WTC11 (cell line): ENCODE data around the gene ARHGAP44. TPM values are rescaled to one million over a fixed set of nuclear protein-coding genes. Genes with fewer than 3 reads are reported as not detected.
A peak's percentile ranks its signal among the peaks of the same experiment; 100 is the strongest.
"Not testable (repeated sequence)": the region's sequence is repeated elsewhere in the genome, so short reads cannot be mapped to it uniquely, and the experiment has no call there.

Experiments used
- ATAC-seq: fragments of 200-7000 bp; cut with Tn5 transposase; 2 replicates; pipeline ENCODE4 v1.10.0; 2021; ENCODE audit warnings: mild to moderate bottlenecking, moderate library complexity
- CTCF ChIA-PET: fragments of 300-600 bp; sonication (Branson Sonifier 250); formaldehyde crosslinking; loops from one replicate; lab custom pipeline; 2021; ENCODE audit warnings: antibody characterized with exemption; lab: Charles Lee
- POLR2A ChIA-PET: fragments of 350-600 bp; sonication (Branson Sonifier 250); formaldehyde crosslinking; loops from one replicate; lab custom pipeline; 2021; ENCODE audit warnings: antibody characterized with exemption; lab: Charles Lee
- DNase-seq: peaks from one replicate; pipeline ENCODE4 v3.0.0; 2021; ENCODE audit warnings: low spot score
- H3K27ac Mint-ChIP-seq: 2 replicates; pipeline ENCODE4 v1.8.0; 2021; ENCODE audit warnings: mixed read lengths
- H3K27me3 Mint-ChIP-seq: 2 replicates; pipeline ENCODE4 v1.8.0; 2021; ENCODE audit warnings: low read depth, mild to moderate bottlenecking, moderate library complexity, mixed read lengths
- H3K36me3 Mint-ChIP-seq: 2 replicates; pipeline ENCODE4 v1.8.0; 2021; ENCODE audit warnings: mixed read lengths
- H3K4me1 Mint-ChIP-seq: 2 replicates; pipeline ENCODE4 v1.8.0; 2022; ENCODE audit warnings: mixed read lengths
- H3K4me3 Mint-ChIP-seq: 2 replicates; pipeline ENCODE4 v1.8.0; 2021; ENCODE audit warnings: mild to moderate bottlenecking, moderate library complexity, mixed read lengths
- H3K9me3 Mint-ChIP-seq: 2 replicates; pipeline ENCODE4 v1.8.0; 2021; ENCODE audit warnings: mixed read lengths
- CBFB ChIP-seq: sonication (generic); formaldehyde crosslinking; IDR thresholded peaks from 2 replicates; pipeline ENCODE4 v1.8.1; 2022; ENCODE audit warnings: mild to moderate bottlenecking, low read depth, missing genetic modification reagents
- CREM ChIP-seq: sonication (generic); formaldehyde crosslinking; IDR thresholded peaks from 2 replicates; pipeline ENCODE4 v1.8.1; 2022; ENCODE audit warnings: mild to moderate bottlenecking, missing genetic modification reagents, moderate library complexity
- ETV6 ChIP-seq: sonication (generic); formaldehyde crosslinking; IDR thresholded peaks from 2 replicates; pipeline ENCODE4 v1.8.1; 2022; ENCODE audit warnings: mild to moderate bottlenecking, missing genetic modification reagents
- FOXJ3 ChIP-seq: sonication (generic); formaldehyde crosslinking; IDR thresholded peaks from 2 replicates; pipeline ENCODE4 v1.9.0; 2021; ENCODE audit warnings: missing genetic modification reagents, mild to moderate bottlenecking, borderline replicate concordance
- FOXP1 ChIP-seq: sonication (generic); formaldehyde crosslinking; IDR thresholded peaks from 2 replicates; pipeline ENCODE4 v1.8.0; 2022; ENCODE audit warnings: missing genetic modification reagents, mild to moderate bottlenecking, moderate library complexity, borderline replicate concordance
- HMGA2 ChIP-seq: fragments of 250-450 bp; sonication (Bioruptor Pico); IDR thresholded peaks from 2 replicates; pipeline ENCODE4 v1.4.0; 2021; ENCODE audit warnings: mild to moderate bottlenecking, moderate library complexity
- PRRX2 ChIP-seq: fragments of 250-450 bp; sonication (Bioruptor Pico); IDR thresholded peaks from 2 replicates; pipeline ENCODE4 v1.8.0; 2021; ENCODE audit warnings: mild to moderate bottlenecking
- SP1 ChIP-seq: sonication (generic); formaldehyde crosslinking; conservative IDR thresholded peaks from 2 replicates; pipeline ENCODE4 v1.8.1; 2022; ENCODE audit warnings: missing genetic modification reagents
- TEAD1 ChIP-seq: sonication (generic); formaldehyde crosslinking; IDR thresholded peaks from 2 replicates; pipeline ENCODE4 v1.8.0; 2022; ENCODE audit warnings: mild to moderate bottlenecking, missing genetic modification reagents
- TEAD4 ChIP-seq: sonication (generic); formaldehyde crosslinking; IDR thresholded peaks from 2 replicates; pipeline ENCODE4 v1.8.0; 2022; ENCODE audit warnings: mild to moderate bottlenecking, missing genetic modification reagents
- ZNF219 ChIP-seq: sonication (generic); formaldehyde crosslinking; IDR thresholded peaks from 2 replicates; pipeline ENCODE4 v1.8.0; 2023; ENCODE audit warnings: missing genetic modification reagents, mild to moderate bottlenecking, borderline replicate concordance
- total RNA-seq: library from RNA; stranded (reverse); gene quantifications from 3 replicates; pipeline ENCODE4 v1.2.3, GENCODE V29; 2021
- TF ChIP-seq, protein P1 (sequence below): fragments of 250-450 bp; sonication (Bioruptor Pico); IDR thresholded peaks from 2 replicates; pipeline ENCODE4 v1.9.0; 2021; ENCODE audit warnings: mild to moderate bottlenecking, borderline replicate concordance
- TF ChIP-seq, protein P2 (sequence below): sonication (generic); formaldehyde crosslinking; IDR thresholded peaks from 2 replicates; pipeline ENCODE4 v1.8.1; 2022; ENCODE audit warnings: mild to moderate bottlenecking, moderate library complexity, missing genetic modification reagents
- TF ChIP-seq, protein P3 (sequence below): fragments of 250-450 bp; sonication (Bioruptor Pico); IDR thresholded peaks from 2 replicates; pipeline ENCODE4 v1.8.0; 2021; ENCODE audit warnings: mild to moderate bottlenecking
- TF ChIP-seq, protein P4 (sequence below): sonication (generic); formaldehyde crosslinking; IDR thresholded peaks from 2 replicates; pipeline ENCODE4 v1.8.1; 2023; ENCODE audit warnings: mild to moderate bottlenecking, missing genetic modification reagents

Gene ARHGAP44
- total RNA-seq, 1 experiment from 2014 or later: 23.8 TPM

DNA sequence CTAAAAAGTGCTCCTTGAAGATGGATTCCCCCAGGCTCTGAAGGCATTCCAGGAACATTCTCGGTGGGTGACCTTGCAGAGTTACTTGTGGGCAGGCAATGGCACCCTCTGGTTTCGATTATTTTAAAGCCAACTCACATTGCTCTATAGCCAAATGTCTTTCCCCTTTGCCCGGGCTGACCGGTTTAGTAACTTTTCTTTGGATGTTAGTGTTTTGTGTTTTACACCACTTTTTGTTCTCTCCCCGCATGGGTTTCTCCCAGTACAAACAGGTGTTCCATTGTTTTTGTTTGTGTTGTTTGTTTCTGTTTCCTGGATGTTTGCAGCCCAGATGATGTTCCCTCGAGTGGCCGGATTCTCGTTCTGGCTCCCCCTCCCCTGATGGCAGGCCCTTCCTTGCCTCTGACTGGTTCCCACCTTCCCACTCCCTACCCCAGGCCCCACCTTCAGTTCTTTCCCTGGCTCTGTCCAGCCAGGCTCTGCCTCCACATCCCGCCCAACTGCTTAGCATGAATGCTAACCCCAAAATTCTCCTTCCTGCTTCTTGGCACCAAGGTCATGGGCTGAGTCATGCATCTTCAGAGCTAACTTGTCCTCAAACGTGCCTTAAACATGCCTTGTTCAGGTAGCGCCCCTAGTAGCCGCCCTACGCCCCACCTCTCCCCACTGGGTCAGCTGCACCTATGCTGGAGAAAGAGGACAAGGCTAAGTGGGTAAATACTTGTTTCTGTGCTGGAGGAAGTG, 187.9 kb downstream of the ARHGAP44 start:
- Mint-ChIP-seq H3K4me3 (no peak overlapping the region), H3K9me3 (no peaks in the 10 kb centered on the region), H3K27me3 (no peaks in the 10 kb centered on the region), H3K27ac (peak overlapping the region; percentile 66), H3K36me3 (peaks cover 7% of the 10 kb centered on the region), H3K4me1 (peaks cover 23% of the 10 kb centered on the region)
- DNase-seq (peak; percentile 30), ATAC-seq (peak; percentile 69)
- TF ChIP-seq, protein P1, sequence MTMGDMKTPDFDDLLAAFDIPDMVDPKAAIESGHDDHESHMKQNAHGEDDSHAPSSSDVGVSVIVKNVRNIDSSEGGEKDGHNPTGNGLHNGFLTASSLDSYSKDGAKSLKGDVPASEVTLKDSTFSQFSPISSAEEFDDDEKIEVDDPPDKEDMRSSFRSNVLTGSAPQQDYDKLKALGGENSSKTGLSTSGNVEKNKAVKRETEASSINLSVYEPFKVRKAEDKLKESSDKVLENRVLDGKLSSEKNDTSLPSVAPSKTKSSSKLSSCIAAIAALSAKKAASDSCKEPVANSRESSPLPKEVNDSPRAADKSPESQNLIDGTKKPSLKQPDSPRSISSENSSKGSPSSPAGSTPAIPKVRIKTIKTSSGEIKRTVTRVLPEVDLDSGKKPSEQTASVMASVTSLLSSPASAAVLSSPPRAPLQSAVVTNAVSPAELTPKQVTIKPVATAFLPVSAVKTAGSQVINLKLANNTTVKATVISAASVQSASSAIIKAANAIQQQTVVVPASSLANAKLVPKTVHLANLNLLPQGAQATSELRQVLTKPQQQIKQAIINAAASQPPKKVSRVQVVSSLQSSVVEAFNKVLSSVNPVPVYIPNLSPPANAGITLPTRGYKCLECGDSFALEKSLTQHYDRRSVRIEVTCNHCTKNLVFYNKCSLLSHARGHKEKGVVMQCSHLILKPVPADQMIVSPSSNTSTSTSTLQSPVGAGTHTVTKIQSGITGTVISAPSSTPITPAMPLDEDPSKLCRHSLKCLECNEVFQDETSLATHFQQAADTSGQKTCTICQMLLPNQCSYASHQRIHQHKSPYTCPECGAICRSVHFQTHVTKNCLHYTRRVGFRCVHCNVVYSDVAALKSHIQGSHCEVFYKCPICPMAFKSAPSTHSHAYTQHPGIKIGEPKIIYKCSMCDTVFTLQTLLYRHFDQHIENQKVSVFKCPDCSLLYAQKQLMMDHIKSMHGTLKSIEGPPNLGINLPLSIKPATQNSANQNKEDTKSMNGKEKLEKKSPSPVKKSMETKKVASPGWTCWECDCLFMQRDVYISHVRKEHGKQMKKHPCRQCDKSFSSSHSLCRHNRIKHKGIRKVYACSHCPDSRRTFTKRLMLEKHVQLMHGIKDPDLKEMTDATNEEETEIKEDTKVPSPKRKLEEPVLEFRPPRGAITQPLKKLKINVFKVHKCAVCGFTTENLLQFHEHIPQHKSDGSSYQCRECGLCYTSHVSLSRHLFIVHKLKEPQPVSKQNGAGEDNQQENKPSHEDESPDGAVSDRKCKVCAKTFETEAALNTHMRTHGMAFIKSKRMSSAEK: no peak
- TF ChIP-seq ETV6 (CRISPR knock-in tag) (no peak), HMGA2 (CRISPR knock-in tag) (no peak), ZNF219 (CRISPR knock-in tag) (no peak), TEAD4 (no peak), PRRX2 (no peak), SP1 (no peak), CBFB (CRISPR knock-in tag) (no peak), FOXJ3 (CRISPR knock-in tag) (no peak), CREM (CRISPR knock-in tag) (no peak), TEAD1 (CRISPR knock-in tag) (no peak), FOXP1 (CRISPR knock-in tag) (no peak)
- TF ChIP-seq, protein P2, sequence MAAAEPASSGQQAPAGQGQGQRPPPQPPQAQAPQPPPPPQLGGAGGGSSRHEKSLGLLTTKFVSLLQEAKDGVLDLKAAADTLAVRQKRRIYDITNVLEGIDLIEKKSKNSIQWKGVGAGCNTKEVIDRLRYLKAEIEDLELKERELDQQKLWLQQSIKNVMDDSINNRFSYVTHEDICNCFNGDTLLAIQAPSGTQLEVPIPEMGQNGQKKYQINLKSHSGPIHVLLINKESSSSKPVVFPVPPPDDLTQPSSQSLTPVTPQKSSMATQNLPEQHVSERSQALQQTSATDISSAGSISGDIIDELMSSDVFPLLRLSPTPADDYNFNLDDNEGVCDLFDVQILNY (CRISPR knock-in tag): no peak
- TF ChIP-seq, protein P3, sequence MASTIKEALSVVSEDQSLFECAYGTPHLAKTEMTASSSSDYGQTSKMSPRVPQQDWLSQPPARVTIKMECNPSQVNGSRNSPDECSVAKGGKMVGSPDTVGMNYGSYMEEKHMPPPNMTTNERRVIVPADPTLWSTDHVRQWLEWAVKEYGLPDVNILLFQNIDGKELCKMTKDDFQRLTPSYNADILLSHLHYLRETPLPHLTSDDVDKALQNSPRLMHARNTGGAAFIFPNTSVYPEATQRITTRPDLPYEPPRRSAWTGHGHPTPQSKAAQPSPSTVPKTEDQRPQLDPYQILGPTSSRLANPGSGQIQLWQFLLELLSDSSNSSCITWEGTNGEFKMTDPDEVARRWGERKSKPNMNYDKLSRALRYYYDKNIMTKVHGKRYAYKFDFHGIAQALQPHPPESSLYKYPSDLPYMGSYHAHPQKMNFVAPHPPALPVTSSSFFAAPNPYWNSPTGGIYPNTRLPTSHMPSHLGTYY (CRISPR knock-in tag): no peak
- TF ChIP-seq, protein P4, sequence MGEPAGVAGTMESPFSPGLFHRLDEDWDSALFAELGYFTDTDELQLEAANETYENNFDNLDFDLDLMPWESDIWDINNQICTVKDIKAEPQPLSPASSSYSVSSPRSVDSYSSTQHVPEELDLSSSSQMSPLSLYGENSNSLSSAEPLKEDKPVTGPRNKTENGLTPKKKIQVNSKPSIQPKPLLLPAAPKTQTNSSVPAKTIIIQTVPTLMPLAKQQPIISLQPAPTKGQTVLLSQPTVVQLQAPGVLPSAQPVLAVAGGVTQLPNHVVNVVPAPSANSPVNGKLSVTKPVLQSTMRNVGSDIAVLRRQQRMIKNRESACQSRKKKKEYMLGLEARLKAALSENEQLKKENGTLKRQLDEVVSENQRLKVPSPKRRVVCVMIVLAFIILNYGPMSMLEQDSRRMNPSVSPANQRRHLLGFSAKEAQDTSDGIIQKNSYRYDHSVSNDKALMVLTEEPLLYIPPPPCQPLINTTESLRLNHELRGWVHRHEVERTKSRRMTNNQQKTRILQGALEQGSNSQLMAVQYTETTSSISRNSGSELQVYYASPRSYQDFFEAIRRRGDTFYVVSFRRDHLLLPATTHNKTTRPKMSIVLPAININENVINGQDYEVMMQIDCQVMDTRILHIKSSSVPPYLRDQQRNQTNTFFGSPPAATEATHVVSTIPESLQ: no peak
- ChIA-PET POLR2A (no interaction called here), CTCF (interaction anchor here (0.9 to 1.2 kb wide), 3 partner anchors 10 to 235 kb away, joined by 3 to 4 read pairs (median 3); no protein-coding TSS in a partner anchor)

DNA sequence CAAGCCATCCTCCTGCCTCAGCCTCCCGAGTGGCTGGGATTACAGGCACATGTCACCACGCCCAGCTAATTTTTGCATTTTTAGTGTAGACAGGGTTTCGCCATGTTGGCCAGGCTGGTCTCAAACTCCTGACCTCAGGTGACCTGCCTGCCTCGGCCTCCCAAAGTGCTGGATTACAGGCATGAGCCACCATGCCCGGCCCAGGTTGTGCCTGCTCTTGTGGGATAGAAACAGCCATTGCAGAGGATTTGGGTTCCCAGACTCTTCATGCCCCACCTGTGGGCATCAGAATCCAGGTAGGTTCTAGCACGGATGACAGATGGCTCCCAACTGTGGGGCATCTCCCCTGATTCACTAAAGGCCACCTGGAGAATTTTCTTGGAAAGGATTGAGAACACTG, 189.5 kb downstream of the ARHGAP44 start:
- POLR2A ChIA-PET, H3K27me3 Mint-ChIP-seq, H3K4me3 Mint-ChIP-seq, H3K9me3 Mint-ChIP-seq, CTCF ChIA-PET, DNase-seq, ATAC-seq, H3K27ac Mint-ChIP-seq: not testable (repeated sequence)
- H3K36me3 Mint-ChIP-seq: peaks cover 10% of the 10 kb centered on the region
- H3K4me1 Mint-ChIP-seq: peaks cover 15% of the 10 kb centered on the region
